Fibroblast of lung (primary cell): ENCODE data around the gene ADORA2B. TPM values are rescaled to one million over a fixed set of nuclear protein-coding genes. Genes with fewer than 3 reads are reported as not detected.

Source experiments
- DNase-seq, 2 donors: peaks; one replicate each; pipeline versions ENCODE4 v3.0.0 to v3.0.0-alpha.2; 2010; ENCODE audit warnings: low read depth in 2 of 2
- H2AFZ ChIP-seq: 2 replicates; pipeline ENCODE4 v1.5.1; 2012; ENCODE audit warnings: low read length, control low read depth, inconsistent platforms
- H3K27ac ChIP-seq: 2 replicates; pipeline ENCODE4 v1.5.1; 2011; ENCODE audit warnings: low read length, control low read depth; ENCODE audit not compliant: insufficient read depth
- H3K27me3 ChIP-seq: 2 replicates; pipeline ENCODE4 v1.5.1; 2011; ENCODE audit warnings: mild to moderate bottlenecking, low read length; ENCODE audit not compliant: control insufficient read depth, insufficient read depth
- H3K36me3 ChIP-seq: 2 replicates; pipeline ENCODE4 v1.5.1; 2011; ENCODE audit warnings: low read length; ENCODE audit not compliant: control insufficient read depth, insufficient read depth
- H3K4me1 ChIP-seq: 2 replicates; pipeline ENCODE4 v1.5.1; 2011; ENCODE audit warnings: low read length; ENCODE audit not compliant: control insufficient read depth, insufficient read depth; ENCODE audit errors: extremely low read depth
- H3K4me2 ChIP-seq: 2 replicates; pipeline ENCODE4 v1.5.1; 2011; ENCODE audit warnings: low read length, control low read depth; ENCODE audit not compliant: insufficient read depth; ENCODE audit errors: extremely low read depth
- H3K4me3 ChIP-seq, 4 experiments: fragments of 200-600 bp in 1 of 4; sonication (generic) in 1 of 4; replicated peaks in 1 of 4; 2 replicates each; pipeline ENCODE4 v1.5.1; 2011 to 2016; ENCODE audit warnings: low read length in 4 of 4, low read depth in 3 of 4, mild to moderate bottlenecking in 3 of 4, control low read depth in 2 of 4, inconsistent platforms in 1 of 4, mixed read lengths in 1 of 4; ENCODE audit not compliant: insufficient read depth in 1 of 4; ENCODE audit errors: control extremely low read depth in 1 of 4
- H3K79me2 ChIP-seq: 2 replicates; pipeline ENCODE4 v1.5.1; 2012; ENCODE audit warnings: mild to moderate bottlenecking, low read length, inconsistent platforms; ENCODE audit not compliant: control insufficient read depth, insufficient read depth
- H3K9ac ChIP-seq: 2 replicates; pipeline ENCODE4 v1.5.1; 2011; ENCODE audit warnings: mild to moderate bottlenecking, low read length, control low read depth; ENCODE audit not compliant: insufficient read depth
- H3K9me3 ChIP-seq: 2 replicates; pipeline ENCODE4 v1.5.1; 2012; ENCODE audit warnings: low read depth, low read length; ENCODE audit not compliant: control insufficient read depth, insufficient read depth
- H4K20me1 ChIP-seq: 2 replicates; pipeline ENCODE4 v1.5.1; 2011; ENCODE audit warnings: low read length; ENCODE audit not compliant: control insufficient read depth, insufficient read depth; ENCODE audit errors: extremely low read depth
- EZH2 ChIP-seq: IDR thresholded peaks from 2 replicates; pipeline ENCODE4 v1.5.1; 2012; ENCODE audit warnings: low read length, control low read depth, mild to moderate bottlenecking; ENCODE audit errors: missing control alignments
- polyA plus RNA-seq, 2 donors: library from polyadenylated mRNA; depleted of rRNA in 1 of 2; stranded (reverse) in 1 of 2; unstranded in 1 of 2; fragments of >200 nt; gene quantifications; 2 replicates each; pipeline ENCODE4 v1.2.1, GENCODE V29; 2011 to 2012; ENCODE audit warnings: missing spikeins in 1 of 2
- total RNA-seq: library from RNA; depleted of rRNA; stranded (reverse); fragments of >200 nt; gene quantifications from 2 replicates; pipeline ENCODE4 v1.2.1, GENCODE V29; 2014
- TF ChIP-seq, protein P1 (sequence below), 2 donors: IDR thresholded peaks in 1 of 2; conservative IDR thresholded peaks in 1 of 2; 1 replicate in 1 of 2; 2 replicates in 1 of 2; pipeline ENCODE4 v1.5.1; 2011 to 2012; ENCODE audit warnings: low read length in 2 of 2, control low read depth in 1 of 2, inconsistent platforms in 1 of 2, low read depth in 1 of 2, mild to moderate bottlenecking in 1 of 2

ADORA2B gene
- total and polyA plus RNA-seq, 2 donors (not counting 1 experiment from before 2014, with no cell fraction given) = 3.1 to 17.2 TPM

DNA sequence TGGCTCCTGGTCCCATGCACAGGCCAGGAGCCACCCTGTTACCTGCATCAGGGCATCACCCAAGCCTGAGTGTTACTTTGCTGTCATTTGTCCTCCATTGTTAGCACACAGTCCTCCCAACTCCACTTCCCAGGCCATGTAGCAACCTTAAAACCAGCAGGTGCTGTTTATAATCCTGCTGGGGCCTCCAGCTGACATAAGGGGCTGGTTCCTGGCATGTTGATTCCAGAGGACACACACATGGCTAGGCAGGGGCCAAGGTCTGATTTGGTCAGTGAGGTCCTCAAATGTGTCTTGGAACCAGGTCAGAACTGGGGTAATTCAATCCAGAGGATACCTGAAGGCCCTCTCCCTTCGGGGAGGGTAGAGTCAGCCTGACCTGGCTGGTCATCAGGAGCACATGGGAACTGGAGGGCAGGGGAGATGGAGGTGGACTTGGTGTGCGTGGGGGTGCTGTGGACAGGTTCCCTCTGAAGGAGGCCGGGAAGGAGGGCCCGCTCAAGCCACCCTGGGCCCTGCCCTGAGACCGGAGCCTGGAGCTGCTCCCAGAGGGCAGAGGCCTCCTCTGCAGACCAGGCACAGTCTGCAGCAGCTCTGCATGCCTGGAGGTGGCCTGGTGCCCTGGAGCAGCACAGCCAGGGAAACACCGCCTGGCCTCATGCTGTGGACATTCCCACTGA is 6.6 kb downstream of the ADORA2B start:
- no peak overlapping the region for H3K9ac ChIP-seq
- no peaks in the 10 kb centered on the region for H3K9me3 ChIP-seq
- no peaks in the 10 kb centered on the region for H3K36me3 ChIP-seq
- no peak for DNase-seq
- no peak overlapping the region for H2AFZ ChIP-seq
- H3K27me3 ChIP-seq = no peaks in the 10 kb centered on the region
- TF ChIP-seq, protein P1, sequence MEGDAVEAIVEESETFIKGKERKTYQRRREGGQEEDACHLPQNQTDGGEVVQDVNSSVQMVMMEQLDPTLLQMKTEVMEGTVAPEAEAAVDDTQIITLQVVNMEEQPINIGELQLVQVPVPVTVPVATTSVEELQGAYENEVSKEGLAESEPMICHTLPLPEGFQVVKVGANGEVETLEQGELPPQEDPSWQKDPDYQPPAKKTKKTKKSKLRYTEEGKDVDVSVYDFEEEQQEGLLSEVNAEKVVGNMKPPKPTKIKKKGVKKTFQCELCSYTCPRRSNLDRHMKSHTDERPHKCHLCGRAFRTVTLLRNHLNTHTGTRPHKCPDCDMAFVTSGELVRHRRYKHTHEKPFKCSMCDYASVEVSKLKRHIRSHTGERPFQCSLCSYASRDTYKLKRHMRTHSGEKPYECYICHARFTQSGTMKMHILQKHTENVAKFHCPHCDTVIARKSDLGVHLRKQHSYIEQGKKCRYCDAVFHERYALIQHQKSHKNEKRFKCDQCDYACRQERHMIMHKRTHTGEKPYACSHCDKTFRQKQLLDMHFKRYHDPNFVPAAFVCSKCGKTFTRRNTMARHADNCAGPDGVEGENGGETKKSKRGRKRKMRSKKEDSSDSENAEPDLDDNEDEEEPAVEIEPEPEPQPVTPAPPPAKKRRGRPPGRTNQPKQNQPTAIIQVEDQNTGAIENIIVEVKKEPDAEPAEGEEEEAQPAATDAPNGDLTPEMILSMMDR (conservative IDR thresholded peaks at IDR 0.05 in 1 of 2, IDR thresholded peaks at IDR 0.05 in 1 of 2; ENCODE audit: low read depth in 1 of 2, low read length in 2 of 2) = no peak
- TF ChIP-seq EZH2 = no peak
- no peak overlapping the region for H3K4me3 ChIP-seq
- no peak overlapping the region for H3K27ac ChIP-seq
- H4K20me1 ChIP-seq = no peaks in the 10 kb centered on the region
- H3K4me2 ChIP-seq = no peak overlapping the region
- H3K79me2 ChIP-seq = peaks cover 3% of the 10 kb centered on the region
- H3K4me1 ChIP-seq = peaks cover 2% of the 10 kb centered on the region

DNA sequence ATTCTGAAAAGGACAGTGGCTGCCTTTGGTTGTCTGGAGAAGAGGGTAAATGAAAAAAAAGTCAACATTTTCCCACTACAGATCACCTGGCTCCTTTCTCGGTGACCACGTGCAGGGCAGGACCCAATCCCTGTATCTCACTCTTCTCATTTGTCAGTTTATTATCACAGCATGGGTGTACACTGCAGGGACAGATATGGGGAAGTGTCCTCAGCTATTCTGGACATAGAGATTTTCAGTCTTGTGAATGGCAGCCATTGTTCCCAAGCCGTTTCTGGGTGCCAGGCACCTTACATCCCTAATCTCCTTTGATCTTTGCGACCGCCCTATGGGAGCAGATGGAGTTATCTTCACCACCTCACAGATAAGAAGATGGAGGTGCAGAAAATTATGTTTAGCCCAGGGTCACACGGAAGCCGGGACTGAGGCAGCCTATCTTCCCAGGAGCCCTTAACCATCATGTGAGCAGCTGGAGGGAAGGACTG is 7.2 kb downstream of the ADORA2B start:
- Histone ChIP-seq H3K9ac (no peak overlapping the region), H3K36me3 (no peaks in the 10 kb centered on the region), H3K79me2 (peaks cover 3% of the 10 kb centered on the region), H4K20me1 (no peaks in the 10 kb centered on the region), H3K9me3 (no peaks in the 10 kb centered on the region), H3K27ac (no peak overlapping the region), H3K4me1 (no peaks in the 10 kb centered on the region), H2AFZ (no peak overlapping the region), H3K27me3 (no peaks in the 10 kb centered on the region), H3K4me2 (no peak overlapping the region), H3K4me3 (no peak overlapping the region)
- no peak for DNase-seq
- TF ChIP-seq, protein P1 (conservative IDR thresholded peaks at IDR 0.05 in 1 of 2, IDR thresholded peaks at IDR 0.05 in 1 of 2; ENCODE audit: low read depth in 1 of 2, low read length in 2 of 2) = no peak
- no peak for TF ChIP-seq EZH2

DNA sequence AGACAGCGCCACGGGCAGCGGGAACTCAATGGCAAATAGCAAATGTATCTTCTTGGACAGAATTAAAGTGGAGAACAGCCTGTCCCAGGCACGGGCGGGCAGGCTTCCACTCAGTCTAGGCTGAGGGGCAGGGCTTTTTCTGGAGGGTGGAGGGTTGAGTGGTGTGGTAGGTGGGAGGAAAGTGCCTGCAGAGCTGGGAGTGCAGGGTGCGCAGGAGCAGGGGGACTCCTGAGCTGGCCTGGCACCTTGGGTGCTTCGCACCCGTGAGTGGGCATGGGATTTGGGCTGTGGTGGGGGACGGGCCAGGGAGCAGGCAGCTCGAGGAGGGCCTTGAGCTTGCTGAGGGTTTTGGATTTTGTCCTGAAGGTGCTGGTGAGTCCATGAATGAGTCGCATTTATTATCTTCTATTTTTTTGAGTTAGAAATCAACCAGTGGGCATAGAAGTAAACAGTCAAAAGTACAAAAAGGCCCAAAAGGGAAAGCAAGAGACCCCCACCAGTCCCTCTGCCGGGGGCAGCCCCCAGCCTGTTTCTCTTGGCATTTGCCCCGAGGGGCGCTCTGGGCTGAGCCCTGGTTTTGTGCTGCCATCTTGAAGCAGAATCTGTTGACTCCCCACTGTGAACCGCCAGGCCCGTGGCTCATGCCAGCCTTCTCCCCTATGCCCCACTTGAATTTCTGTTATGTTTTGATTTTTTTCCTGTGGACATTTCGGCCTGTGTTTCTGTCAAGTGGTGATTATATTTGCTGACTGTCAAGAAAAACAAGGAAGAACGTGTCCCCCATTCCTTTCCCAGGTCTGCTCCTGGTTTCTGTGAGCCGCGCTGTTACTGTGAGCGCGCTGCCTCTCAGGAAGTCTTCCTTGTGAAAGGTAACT is 8.2 kb downstream of the ADORA2B start:
- no peak overlapping the region for H2AFZ ChIP-seq
- no peak for DNase-seq
- H4K20me1 ChIP-seq = no peaks in the 10 kb centered on the region
- no peaks in the 10 kb centered on the region for H3K79me2 ChIP-seq
- no peak overlapping the region for H3K4me2 ChIP-seq
- H3K27ac ChIP-seq = no peak overlapping the region
- TF ChIP-seq, protein P1 (conservative IDR thresholded peaks at IDR 0.05 in 1 of 2, IDR thresholded peaks at IDR 0.05 in 1 of 2; ENCODE audit: low read depth in 1 of 2, low read length in 2 of 2) = no peak
- no peak for TF ChIP-seq EZH2
- H3K9me3 ChIP-seq = no peaks in the 10 kb centered on the region
- H3K4me3 ChIP-seq = no peak overlapping the region
- no peaks in the 10 kb centered on the region for H3K36me3 ChIP-seq
- H3K9ac ChIP-seq = no peak overlapping the region
- H3K27me3 ChIP-seq = no peaks in the 10 kb centered on the region
- H3K4me1 ChIP-seq = no peaks in the 10 kb centered on the region
